ENCODE data around the gene KAT6B.
"Not testable (repeated sequence)": the region's sequence is repeated elsewhere in the genome, so short reads cannot be mapped to it uniquely, and the experiment has no call there.

KAT6B gene

DNA sequence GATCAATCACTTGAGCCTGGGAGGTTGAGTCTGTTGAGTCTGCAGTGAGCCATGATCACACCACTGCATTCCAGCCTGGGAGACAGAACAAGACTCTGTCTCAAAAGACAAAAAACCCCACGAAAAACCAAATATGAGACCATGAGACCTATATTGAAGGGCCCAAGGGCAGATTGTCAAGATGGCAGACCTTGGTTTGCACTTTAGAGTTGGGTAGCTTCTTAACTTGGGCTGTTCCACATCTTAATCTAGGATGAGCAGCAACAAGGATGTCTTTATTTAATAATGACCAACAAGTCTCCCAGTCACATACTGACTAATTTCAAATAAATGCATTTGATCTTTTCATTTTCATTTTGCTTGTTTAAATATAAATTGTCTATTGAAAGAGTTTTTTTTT, 43.8 kb downstream of the KAT6B start:
- DNase-seq (ENCODE audit: low read depth, low spot score) = no peak
- POLR2A ChIA-PET = no interaction called here
- TF ChIP-seq, protein P1, sequence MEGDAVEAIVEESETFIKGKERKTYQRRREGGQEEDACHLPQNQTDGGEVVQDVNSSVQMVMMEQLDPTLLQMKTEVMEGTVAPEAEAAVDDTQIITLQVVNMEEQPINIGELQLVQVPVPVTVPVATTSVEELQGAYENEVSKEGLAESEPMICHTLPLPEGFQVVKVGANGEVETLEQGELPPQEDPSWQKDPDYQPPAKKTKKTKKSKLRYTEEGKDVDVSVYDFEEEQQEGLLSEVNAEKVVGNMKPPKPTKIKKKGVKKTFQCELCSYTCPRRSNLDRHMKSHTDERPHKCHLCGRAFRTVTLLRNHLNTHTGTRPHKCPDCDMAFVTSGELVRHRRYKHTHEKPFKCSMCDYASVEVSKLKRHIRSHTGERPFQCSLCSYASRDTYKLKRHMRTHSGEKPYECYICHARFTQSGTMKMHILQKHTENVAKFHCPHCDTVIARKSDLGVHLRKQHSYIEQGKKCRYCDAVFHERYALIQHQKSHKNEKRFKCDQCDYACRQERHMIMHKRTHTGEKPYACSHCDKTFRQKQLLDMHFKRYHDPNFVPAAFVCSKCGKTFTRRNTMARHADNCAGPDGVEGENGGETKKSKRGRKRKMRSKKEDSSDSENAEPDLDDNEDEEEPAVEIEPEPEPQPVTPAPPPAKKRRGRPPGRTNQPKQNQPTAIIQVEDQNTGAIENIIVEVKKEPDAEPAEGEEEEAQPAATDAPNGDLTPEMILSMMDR (IDR thresholded peaks at IDR 0.05; ENCODE audit: insufficient read depth, low read length, missing control alignments) = no peak
- no peak overlapping the region for H3K4me3 ChIP-seq (ENCODE audit: low read depth, low read length)
- CTCF ChIA-PET = no interaction called here

DNA sequence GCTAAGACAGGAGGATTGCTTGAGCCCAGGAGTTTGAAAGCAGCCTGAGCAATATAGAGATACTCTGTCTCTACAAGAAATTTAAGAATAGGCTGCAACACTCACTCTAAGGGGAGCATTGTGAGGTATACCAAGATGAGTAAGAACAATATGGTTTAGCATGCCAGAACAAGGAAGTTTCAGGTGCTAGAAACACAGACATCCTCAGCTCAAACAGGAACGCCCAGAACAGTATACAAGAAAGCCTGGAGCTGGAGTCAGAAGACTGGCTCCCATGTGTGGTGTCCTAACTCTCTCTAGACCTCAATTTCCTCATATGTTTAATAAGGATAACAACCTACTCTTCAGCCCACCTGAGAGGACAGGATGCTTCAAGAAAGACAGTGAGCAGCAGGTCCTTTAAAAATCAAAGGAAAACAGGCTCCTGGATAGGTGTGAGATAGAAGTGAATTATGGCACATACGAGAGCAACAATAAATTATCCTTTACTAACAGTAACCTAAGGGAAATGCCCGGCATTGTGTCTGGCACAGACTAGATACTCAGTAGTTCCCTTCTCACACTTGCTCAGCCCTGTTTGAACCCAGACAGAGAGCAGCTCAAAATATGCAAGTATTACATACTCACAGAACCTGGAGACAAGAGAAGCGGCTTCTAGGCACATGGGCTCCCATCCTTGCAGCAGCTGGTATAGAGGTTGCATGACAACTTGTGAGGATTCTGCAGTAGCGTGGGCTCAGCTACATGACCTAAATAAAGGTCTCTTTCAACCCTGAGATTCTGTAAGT, 45.4 kb downstream of the KAT6B start:
- ChIA-PET CTCF (no interaction called here), POLR2A (interaction anchor here (0.6 kb wide), 1 partner anchor 245 kb away, joined by 4 read pairs; no protein-coding TSS in a partner anchor)
- no peak overlapping the region for H3K4me3 ChIP-seq (ENCODE audit: low read depth, low read length)
- no peak for DNase-seq (ENCODE audit: low read depth, low spot score)
- TF ChIP-seq, protein P1 (IDR thresholded peaks at IDR 0.05; ENCODE audit: insufficient read depth, low read length, missing control alignments) = no peak

DNA sequence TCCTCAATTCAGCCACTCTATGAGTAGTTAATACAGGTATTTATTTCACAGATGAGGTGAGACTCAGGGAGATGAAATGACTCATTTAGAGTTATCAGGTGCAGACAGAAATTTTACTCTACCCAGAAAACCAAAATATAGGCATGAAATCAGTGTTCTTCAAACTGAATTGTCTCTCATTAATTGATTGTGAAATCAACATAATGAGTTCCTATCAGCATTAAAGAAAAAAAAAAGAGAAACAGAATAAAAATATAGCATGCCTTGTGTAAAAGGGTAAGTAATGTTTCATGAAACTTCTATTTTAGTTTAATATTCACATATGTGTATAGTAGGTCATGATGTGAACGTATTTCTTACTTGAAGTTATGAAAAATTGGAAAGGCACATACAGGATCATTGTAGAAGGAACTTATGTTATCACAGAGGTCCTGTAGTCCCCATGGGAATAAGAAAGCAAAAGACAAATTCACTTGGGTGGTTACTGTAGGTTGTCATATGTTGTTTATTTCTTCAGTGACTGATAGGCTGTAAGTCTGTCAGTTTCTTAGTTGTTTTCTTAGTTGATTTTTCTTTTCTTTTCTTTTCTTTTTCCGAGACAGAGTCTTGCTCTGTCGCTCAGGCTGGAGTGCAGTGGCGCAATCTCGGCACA, 47.5 kb downstream of the KAT6B start:
- CTCF ChIA-PET = no interaction called here

DNA sequence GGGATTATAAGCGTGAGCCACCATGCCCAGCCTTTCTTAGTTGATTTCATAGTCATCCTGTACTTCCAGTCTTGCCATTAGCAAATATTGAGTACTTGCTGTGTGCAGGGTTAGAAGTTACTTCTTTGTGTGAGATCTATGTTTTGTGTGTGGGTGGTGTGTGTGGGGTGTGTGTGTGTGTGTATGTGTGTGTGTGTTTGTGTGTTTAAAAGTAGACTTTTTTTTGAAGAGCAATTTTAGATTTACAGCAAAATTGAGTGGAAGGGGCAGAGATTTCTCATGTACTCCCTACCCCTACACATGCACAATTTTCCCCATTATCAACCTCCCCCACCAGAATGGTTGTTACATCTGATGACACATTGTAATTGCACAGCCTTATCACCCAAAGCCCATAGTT, 48.2 kb downstream of the KAT6B start:
- TF ChIP-seq, protein P1 (IDR thresholded peaks at IDR 0.05; ENCODE audit: insufficient read depth, low read length, missing control alignments) = no peak
- no peak overlapping the region for H3K4me3 ChIP-seq (ENCODE audit: low read depth, low read length)
- CTCF ChIA-PET = interaction anchor here (0.7 to 1.1 kb wide), 2 partner anchors 10 to 17 kb away, joined by 3 to 5 read pairs; no protein-coding TSS in a partner anchor
- POLR2A ChIA-PET = no interaction called here
- DNase-seq (ENCODE audit: low read depth, low spot score) = no peak

More for the DNA sequence above, 47.5 kb downstream of the KAT6B start:
- TF ChIP-seq, protein P1 (IDR thresholded peaks at IDR 0.05; ENCODE audit: insufficient read depth, low read length, missing control alignments) = no peak
- no peak for DNase-seq (ENCODE audit: low read depth, low spot score)
- POLR2A ChIA-PET = no interaction called here
- no peak overlapping the region for H3K4me3 ChIP-seq (ENCODE audit: low read depth, low read length)

DNA sequence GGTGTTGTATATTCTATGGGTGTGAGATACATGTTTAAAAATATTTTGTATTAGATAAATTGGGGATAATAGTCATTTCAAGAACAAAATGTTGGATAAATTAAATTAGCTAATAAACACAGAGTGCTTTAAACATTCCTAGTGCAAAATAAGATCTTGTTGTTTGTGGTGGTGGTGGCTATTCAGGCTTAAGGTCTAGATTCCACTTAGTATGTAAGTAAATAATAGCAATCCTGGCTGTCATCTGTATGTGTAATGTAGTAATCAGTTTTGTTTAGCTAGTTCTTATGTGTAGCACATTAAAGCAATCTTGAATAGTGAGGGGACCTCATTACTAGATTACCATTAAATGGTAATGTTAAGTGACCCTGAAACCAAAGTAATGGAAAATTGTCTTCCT, 48.7 kb downstream of the KAT6B start:
- DNase-seq (ENCODE audit: low read depth, low spot score) = no peak
- TF ChIP-seq, protein P1 (IDR thresholded peaks at IDR 0.05; ENCODE audit: insufficient read depth, low read length, missing control alignments) = no peak
- CTCF ChIA-PET = interaction anchor here (0.7 to 1.4 kb wide), 4 partner anchors 10 to 34 kb away, joined by 3 to 5 read pairs (median 3); no protein-coding TSS in a partner anchor
- no peak overlapping the region for H3K4me3 ChIP-seq (ENCODE audit: low read depth, low read length)
- POLR2A ChIA-PET = no interaction called here

DNA sequence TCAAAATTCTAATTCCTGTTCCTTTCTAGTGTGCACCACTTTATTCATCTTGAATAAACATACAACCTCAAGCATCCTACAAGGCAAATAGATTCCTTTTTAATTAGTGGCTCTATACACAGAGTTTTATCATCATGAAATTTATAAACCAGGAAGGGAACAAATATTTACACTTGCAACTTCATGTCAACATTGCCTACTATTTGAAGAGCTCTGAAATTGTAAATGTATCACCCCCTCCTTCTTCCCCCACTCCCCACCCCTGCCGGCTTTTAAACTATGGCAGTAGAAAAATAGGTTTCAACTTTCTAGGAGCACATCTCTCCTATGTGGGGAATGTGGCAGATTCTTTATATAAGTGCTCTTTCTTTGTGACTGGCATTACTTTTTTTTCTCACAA, 49.6 kb downstream of the KAT6B start:
- H3K4me3 ChIP-seq (ENCODE audit: low read depth, low read length) = no peak overlapping the region
- no peak for DNase-seq (ENCODE audit: low read depth, low spot score)
- ChIA-PET POLR2A (no interaction called here), CTCF (interaction anchor here (0.8 to 1.9 kb wide), 3 partner anchors 13 to 34 kb away, joined by 3 to 5 read pairs (median 3); no protein-coding TSS in a partner anchor)
- TF ChIP-seq, protein P1 (IDR thresholded peaks at IDR 0.05; ENCODE audit: insufficient read depth, low read length, missing control alignments) = no peak

DNA sequence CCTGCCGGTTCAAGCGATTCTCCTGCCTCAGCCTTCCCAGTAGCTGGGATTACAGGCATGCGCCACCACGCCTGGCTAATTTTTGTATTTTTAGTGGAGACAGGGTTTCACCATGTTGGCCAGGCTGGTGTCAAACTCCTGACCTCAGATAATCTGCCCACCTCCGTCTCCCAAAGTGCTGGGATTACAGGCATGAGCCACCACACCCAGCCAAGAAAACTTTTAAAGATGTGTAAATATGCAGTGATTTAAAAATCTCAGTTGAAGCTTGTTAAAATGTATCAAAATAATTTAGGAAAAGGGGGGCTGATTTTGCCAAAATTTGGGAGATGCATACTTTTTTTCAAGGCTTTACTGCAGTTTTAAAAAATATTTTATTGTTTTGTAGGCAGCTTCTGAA, 50.7 kb downstream of the KAT6B start:
- DNase-seq (ENCODE audit: low read depth, low spot score); POLR2A ChIA-PET; H3K4me3 ChIP-seq (ENCODE audit: low read depth, low read length): not testable (repeated sequence)
- CTCF ChIA-PET = interaction anchor here (1.1 to 1.9 kb wide), 2 partner anchors 8 to 12 kb away, joined by 4 to 5 read pairs; no protein-coding TSS in a partner anchor
